Osteocyte (in vitro differentiated cells): ENCODE measurements around the gene TMEM175. TPM values are rescaled to one million over a fixed set of nuclear protein-coding genes. Genes with fewer than 3 reads are reported as not detected.

ENCODE experiments used
- DNase-seq: peaks from one replicate; pipeline ENCODE4 v3.0.0; 2021; ENCODE audit warnings: mixed read lengths; ENCODE audit not compliant: unreplicated experiment; ENCODE audit errors: extremely low spot score
- H3K27ac Mint-ChIP-seq: one replicate; pipeline ENCODE4 v1.8.0; 2021; ENCODE audit warnings: mild to moderate bottlenecking, mixed read lengths; ENCODE audit not compliant: unreplicated experiment
- H3K27me3 Mint-ChIP-seq: one replicate; pipeline ENCODE4 v1.8.0; 2021; ENCODE audit warnings: mixed read lengths; ENCODE audit not compliant: unreplicated experiment
- H3K36me3 Mint-ChIP-seq: one replicate; pipeline ENCODE4 v1.8.0; 2021; ENCODE audit warnings: mixed read lengths; ENCODE audit not compliant: unreplicated experiment
- H3K4me1 Mint-ChIP-seq: one replicate; pipeline ENCODE4 v1.8.0; 2021; ENCODE audit warnings: mixed read lengths; ENCODE audit not compliant: unreplicated experiment
- H3K4me3 Mint-ChIP-seq: one replicate; pipeline ENCODE4 v1.8.0; 2021; ENCODE audit warnings: mild to moderate bottlenecking, moderate library complexity, mixed read lengths; ENCODE audit not compliant: unreplicated experiment
- H3K9me3 Mint-ChIP-seq: one replicate; pipeline ENCODE4 v1.8.0; 2021; ENCODE audit warnings: mixed read lengths; ENCODE audit not compliant: unreplicated experiment
- CTCF ChIP-seq: fragments of 200-600 bp; sonication (generic); IDR thresholded peaks from 2 replicates; pipeline ENCODE4 v1.5.0; 2021; ENCODE audit warnings: antibody characterized with exemption, mild to moderate bottlenecking, moderate library complexity
- total RNA-seq: library from RNA; stranded (reverse); gene quantifications from 2 replicates; pipeline ENCODE4 v1.2.1, GENCODE V29; 2021

TMEM175 gene
- total RNA-seq, 1 donor from 2014 or later: 39.7 TPM

GRCh38 chr4:985123-985830, 53.0 kb downstream of the TMEM175 start:
- H3K9me3 Mint-ChIP-seq: no peaks in the 10 kb centered on the region
- peaks cover 22% of the 10 kb centered on the region for H3K4me1 Mint-ChIP-seq
- no peak for DNase-seq
- no peak for TF ChIP-seq CTCF
- no peaks in the 10 kb centered on the region for H3K36me3 Mint-ChIP-seq
- H3K27me3 Mint-ChIP-seq: no peaks in the 10 kb centered on the region
- no peak overlapping the region for H3K4me3 Mint-ChIP-seq
- no peak overlapping the region for H3K27ac Mint-ChIP-seq

DNA sequence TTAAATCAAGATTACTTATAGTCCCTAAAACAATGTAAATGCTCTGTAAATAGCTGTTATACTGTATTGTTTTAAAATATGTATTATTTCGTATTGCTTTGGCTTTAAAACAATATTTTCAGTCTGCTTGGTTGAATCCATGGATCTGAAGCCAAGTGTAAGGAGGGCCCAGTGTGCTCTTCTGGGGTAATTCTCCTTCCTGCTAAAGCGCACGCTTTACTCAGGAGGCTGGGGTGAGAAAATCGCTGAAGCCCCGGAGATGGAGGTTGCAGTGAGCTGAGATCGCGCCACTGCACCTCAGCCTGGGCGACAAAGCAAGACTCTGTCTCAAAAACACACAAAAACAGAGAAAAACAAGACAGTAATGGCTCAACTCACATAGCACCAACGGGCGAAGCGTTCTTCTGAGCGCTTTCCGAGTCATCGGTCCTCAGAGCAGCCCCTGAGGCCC, 54.2 kb downstream of the TMEM175 start:
- H3K36me3 Mint-ChIP-seq: no peaks in the 10 kb centered on the region
- no peak for DNase-seq
- peak overlapping the region; percentile 89 for H3K4me3 Mint-ChIP-seq
- no peaks in the 10 kb centered on the region for H3K27me3 Mint-ChIP-seq
- peaks cover 22% of the 10 kb centered on the region for H3K4me1 Mint-ChIP-seq
- no peaks in the 10 kb centered on the region for H3K9me3 Mint-ChIP-seq
- peak overlapping the region; percentile 79 for H3K27ac Mint-ChIP-seq
- no peak for TF ChIP-seq CTCF

GRCh38 chr4:986879-987623, 54.8 kb downstream of the TMEM175 start, which contains the start of gene IDUA:
TSS of gene IDUA (plus strand) at chr4:987044. CDS start at chr4:987085, 41 bp downstream.
- Mint-ChIP-seq H3K36me3 (no peaks in the 10 kb centered on the region), H3K4me1 (peaks cover 22% of the 10 kb centered on the region), H3K9me3 (no peaks in the 10 kb centered on the region), H3K4me3 (peak within 1 kb of the TSS; percentile 89), H3K27me3 (no peaks in the 10 kb centered on the region), H3K27ac (peak within 1 kb of the TSS; percentile 79)
- peak; percentile 57 for TF ChIP-seq CTCF
- DNase-seq: no peak

DNA sequence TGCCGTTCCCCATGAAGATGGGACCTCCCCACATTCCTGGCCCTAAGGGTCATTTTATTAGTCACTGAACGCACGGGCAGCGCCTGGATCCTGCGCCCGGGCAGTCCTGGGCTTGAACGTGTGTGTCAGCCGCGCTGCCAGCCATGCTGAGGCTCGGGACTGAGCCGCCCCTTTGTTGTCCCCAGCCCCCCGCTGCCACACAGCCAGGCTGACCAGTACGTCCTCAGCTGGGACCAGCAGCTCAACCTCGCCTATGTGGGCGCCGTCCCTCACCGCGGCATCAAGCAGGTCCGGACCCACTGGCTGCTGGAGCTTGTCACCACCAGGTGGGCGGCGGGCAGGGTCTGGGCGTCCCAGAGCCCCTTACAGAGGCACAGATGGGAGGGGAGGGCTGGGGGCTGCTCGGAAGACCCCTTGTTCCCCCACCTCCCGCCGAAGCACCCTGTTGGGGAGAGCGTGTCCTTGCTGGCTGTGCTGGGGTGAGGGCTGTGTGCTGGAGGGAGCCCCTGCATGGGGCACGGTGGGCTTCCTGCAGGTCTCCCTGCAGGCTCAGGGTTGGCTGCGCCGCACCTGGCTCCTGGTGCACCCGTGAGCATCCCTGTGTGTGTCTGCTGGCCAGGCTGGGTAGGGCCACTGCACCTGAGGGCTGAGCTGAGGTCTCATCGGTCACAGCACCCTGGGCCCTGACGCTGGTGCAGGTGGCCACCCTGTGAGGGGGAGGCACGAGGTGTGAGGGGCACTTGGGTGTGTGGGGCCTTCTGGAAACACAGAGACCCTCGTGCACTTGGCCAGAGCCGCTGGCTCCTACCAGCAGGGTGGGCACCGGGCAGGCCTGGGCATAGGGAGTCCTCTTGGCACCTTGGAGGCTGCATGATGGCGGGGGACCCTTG, 55.6 kb downstream of the TMEM175 start:
- Mint-ChIP-seq H3K27me3 (no peaks in the 10 kb centered on the region), H3K9me3 (no peaks in the 10 kb centered on the region), H3K36me3 (no peaks in the 10 kb centered on the region), H3K4me3 (peak overlapping the region; percentile 68), H3K27ac (no peak overlapping the region), H3K4me1 (peaks cover 28% of the 10 kb centered on the region)
- no peak for TF ChIP-seq CTCF
- DNase-seq: no peak
